Measurements from ENCODE around the gene TMEM132D. TPM values are rescaled to one million over a fixed set of nuclear protein-coding genes. Genes with fewer than 3 reads are reported as not detected.

Gene TMEM132D
- total and polyA plus RNA-seq, 2 donors (not counting 3 experiments of a cell fraction or from before 2014, with no cell fraction given) = not detected

DNA sequence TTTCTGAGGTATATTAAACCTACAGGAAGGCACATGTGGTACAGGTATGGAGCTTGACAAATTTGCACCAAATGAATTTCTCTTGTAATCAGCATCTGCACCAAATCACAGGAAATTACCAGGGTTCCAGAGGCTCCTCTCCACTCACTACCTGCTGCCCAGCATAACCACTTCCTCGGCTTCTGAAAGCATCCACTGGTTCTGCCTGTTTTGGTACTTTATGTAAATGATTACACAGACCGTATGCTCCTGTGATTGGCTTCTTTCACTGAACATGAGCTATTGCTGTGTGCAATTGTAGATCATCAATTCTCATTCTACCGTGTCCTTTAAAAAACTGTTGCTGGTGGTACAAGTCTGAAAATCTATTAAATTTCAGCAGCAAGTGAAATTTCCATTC is 522.1 kb downstream of the TMEM132D start:
- dilution Hi-C loops (cut with MboI; ENCODE audit: extremely low pct_ligation_motif_present, low sequenced_read_pairs) (no loop called here), intact Hi-C loops (cut with micrococcal nuclease) (no loop called here)
- no peak overlapping the region for H2AFZ ChIP-seq (ENCODE audit: low read depth, low read length)
- H3K9me3 ChIP-seq (replicated peaks; ENCODE audit: control insufficient read depth, insufficient read depth, low read length) = peaks cover 4% of the 10 kb centered on the region
- BruUV-seq (replicated peaks) = no TSS peak
- H3K4me1 ChIP-seq (ENCODE audit: control insufficient read depth, extremely low read depth, insufficient read depth, low read length) = no peaks in the 10 kb centered on the region
- no peak overlapping the region for H3K4me2 ChIP-seq (ENCODE audit: insufficient read depth, low read length)
- no peaks in the 10 kb centered on the region for H3K9me1 ChIP-seq (replicated peaks; ENCODE audit: control insufficient read depth, extremely low read depth, insufficient read depth, low read length)
- no peaks in the 10 kb centered on the region for H3K27me3 ChIP-seq (ENCODE audit: control insufficient read depth in 2 of 2, insufficient read depth in 2 of 2, low read length in 2 of 2)
- ChIA-PET CTCF (no interaction called here), POLR2A (no interaction called here)
- no peak overlapping the region for H3K27ac ChIP-seq (ENCODE audit: insufficient read depth, low read depth, low read length)
- H3K9ac ChIP-seq (replicated peaks; ENCODE audit: extremely low read depth, insufficient read depth, low read length) = no peak overlapping the region
- no peaks in the 10 kb centered on the region for H4K20me1 ChIP-seq (replicated peaks; ENCODE audit: control insufficient read depth, extremely low read depth, insufficient read depth, low read length)
- TF ChIP-seq, protein P1, sequence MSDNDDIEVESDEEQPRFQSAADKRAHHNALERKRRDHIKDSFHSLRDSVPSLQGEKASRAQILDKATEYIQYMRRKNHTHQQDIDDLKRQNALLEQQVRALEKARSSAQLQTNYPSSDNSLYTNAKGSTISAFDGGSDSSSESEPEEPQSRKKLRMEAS (IDR thresholded peaks at IDR 0.05; ENCODE audit: insufficient read depth, insufficient read length) = no peak
- no peak for TF ChIP-seq CTCF (IDR thresholded peaks at IDR 0.05; ENCODE audit: extremely low read depth in 1 of 2, insufficient read depth in 1 of 2, low read depth in 1 of 2, low read length in 2 of 2)
- no peak for TF ChIP-seq JUN (IDR thresholded peaks at IDR 0.05; ENCODE audit: borderline replicate concordance, insufficient read depth, insufficient read length, low read depth)
- no peak for TF ChIP-seq MYC (IDR thresholded peaks at IDR 0.05; ENCODE audit: low read depth, low read length)
- no peak for TF ChIP-seq POLR2A (IDR thresholded peaks at IDR 0.05; ENCODE audit: low read depth, low read length)
- no peak for TF ChIP-seq GATA2 (IDR thresholded peaks at IDR 0.05; ENCODE audit: insufficient read depth, insufficient read length, low read depth, low read length)
- no peak for TF ChIP-seq FOS (IDR thresholded peaks at IDR 0.05; ENCODE audit: borderline replicate concordance, insufficient read depth, low read length)
- no peak for TF ChIP-seq POLR2AphosphoS5 (IDR thresholded peaks at IDR 0.05; ENCODE audit: insufficient read depth, low read depth, low read length)
- no peak for TF ChIP-seq EZH2 (IDR thresholded peaks at IDR 0.05; ENCODE audit: borderline replicate concordance, low read depth, low read length, severe bottlenecking)
- FAIRE-seq = no peak
- no peaks in the 10 kb centered on the region for H3K36me3 ChIP-seq (ENCODE audit: control insufficient read depth in 2 of 2, extremely low read depth in 1 of 2, insufficient read depth in 2 of 2, low read length in 2 of 2)
- no peak overlapping the region for H3K4me3 ChIP-seq (replicated peaks in 1 of 3; ENCODE audit: insufficient read depth in 1 of 3, low read depth in 1 of 3, low read length in 3 of 3)
- DNase-seq (ENCODE audit: low read depth, low spot score) = no peak
- H3K79me2 ChIP-seq (ENCODE audit: control insufficient read depth, insufficient read depth, low read length) = no peaks in the 10 kb centered on the region
